ENCODE measurements around the gene GYPA.
"Not testable (repeated sequence)": the region's sequence is repeated elsewhere in the genome, so short reads cannot be mapped to it uniquely, and the experiment has no call there.

Gene GYPA

DNA sequence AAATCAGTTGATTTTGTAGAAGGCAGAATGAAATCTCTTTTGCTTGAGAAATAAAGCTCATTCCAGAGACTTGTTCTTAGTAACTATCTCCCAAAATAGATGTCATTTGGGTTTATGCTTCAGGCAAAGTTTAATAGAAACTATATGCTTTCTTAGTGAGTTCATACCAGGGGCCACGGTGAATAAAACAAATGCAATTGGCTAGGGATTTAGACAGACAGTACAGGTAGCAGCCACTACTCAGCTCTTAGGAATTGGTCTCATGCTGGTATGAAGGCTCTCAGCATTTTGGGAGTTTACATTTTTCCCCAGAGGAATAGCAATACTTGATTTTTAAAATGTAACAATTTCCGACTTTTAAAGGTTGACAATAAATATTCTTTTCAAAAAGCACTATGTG lies 27.0 kb downstream of the GYPA start:
- TF ChIP-seq, protein P1, sequence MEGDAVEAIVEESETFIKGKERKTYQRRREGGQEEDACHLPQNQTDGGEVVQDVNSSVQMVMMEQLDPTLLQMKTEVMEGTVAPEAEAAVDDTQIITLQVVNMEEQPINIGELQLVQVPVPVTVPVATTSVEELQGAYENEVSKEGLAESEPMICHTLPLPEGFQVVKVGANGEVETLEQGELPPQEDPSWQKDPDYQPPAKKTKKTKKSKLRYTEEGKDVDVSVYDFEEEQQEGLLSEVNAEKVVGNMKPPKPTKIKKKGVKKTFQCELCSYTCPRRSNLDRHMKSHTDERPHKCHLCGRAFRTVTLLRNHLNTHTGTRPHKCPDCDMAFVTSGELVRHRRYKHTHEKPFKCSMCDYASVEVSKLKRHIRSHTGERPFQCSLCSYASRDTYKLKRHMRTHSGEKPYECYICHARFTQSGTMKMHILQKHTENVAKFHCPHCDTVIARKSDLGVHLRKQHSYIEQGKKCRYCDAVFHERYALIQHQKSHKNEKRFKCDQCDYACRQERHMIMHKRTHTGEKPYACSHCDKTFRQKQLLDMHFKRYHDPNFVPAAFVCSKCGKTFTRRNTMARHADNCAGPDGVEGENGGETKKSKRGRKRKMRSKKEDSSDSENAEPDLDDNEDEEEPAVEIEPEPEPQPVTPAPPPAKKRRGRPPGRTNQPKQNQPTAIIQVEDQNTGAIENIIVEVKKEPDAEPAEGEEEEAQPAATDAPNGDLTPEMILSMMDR (IDR thresholded peaks at IDR 0.05; ENCODE audit: borderline replicate concordance, insufficient read depth, low read depth, low read length): no peak

DNA sequence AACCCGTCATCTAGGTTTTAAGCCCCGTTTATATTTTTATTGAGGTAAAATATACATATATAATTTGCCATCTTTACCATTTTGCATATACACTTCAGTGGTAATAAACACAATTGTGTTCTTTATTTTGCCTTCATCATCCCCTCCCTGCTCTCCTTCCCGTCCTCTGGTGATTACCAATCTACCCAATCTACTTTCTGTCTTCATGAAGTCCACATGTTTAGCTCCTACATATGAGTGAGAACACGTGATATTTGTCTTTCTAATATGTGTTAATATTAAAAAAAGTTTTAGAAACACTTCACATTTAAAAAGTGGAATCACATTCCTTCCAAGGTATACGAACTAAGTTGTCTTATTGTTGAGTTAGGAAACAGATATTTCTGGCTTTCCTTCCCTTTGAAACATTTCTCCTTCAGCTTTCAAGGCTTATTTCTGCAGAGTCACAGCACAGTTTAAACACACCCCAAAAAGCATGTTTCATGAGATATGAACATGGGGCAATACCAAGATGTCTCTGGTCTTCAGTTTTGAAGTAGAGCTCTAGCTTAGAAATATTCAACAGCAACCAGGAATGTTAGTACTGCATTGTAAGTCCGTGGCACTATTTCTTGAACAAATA lies 35.9 kb downstream of the GYPA start:
- TF ChIP-seq, protein P1 (IDR thresholded peaks at IDR 0.05; ENCODE audit: borderline replicate concordance, insufficient read depth, low read depth, low read length): no peak
- H3K4me3 ChIP-seq (ENCODE audit: low read depth, low read length): no peak overlapping the region

More for the DNA sequence above, 27.0 kb downstream of the GYPA start:
- no peak overlapping the region for H3K4me3 ChIP-seq (ENCODE audit: low read depth, low read length)

DNA sequence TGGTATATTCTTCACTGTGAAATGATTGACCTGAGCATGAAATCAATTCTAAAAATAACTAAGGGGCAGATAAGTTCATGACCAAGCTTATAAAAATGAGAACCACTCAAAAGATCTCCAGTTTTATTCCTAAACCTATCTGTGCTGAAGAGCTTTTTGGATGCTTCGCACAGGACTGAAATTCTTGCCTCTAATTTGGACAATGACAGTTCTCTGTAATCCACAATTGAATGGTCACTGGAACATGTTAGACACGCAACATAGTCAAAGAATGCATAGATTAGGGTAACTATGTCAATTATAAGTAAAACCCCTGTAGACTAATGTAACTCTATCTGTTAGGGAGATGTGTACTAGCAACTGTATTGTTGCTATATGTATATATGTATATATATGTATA lies 42.7 kb downstream of the GYPA start:
- not testable (repeated sequence) for H3K4me3 ChIP-seq (ENCODE audit: low read depth, low read length)

DNA sequence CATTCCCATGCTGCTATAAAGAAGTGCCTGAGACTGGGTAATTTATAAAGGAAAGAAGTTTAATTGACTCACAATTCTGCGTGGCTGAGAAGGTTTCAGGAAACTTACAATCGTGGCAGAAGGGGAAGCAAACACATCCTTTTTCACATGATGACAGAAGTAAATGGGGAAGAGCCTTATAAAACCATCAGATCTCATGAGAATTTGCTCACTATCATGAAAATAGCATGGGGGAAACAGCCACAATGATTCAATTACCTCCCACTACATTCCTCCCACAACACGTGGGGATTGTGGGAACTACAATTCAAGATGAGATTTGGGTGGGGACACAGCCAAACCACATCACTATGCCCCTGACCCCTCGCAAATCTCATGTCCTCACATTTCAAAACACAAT lies 46.5 kb downstream of the GYPA start:
- H3K4me3 ChIP-seq (ENCODE audit: low read depth, low read length): not testable (repeated sequence)

DNA sequence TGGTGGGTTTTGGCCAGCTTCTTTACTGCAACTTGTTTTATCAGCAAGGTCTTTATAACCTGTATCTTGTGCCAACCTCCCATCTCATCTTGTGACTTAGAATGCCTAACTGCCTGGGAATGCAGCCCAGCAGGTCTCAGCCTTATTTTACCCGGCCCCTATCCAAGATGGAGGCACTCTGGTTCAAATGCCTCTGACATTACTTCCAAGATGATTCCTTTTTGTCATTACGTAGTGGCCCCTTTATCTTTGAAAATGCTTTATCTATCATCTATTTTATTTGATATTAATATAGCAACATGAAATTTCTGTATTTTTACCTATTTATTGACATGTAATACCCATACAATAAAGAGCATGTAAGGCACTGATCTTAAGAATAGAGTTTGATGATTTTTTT lies 49.3 kb downstream of the GYPA start:
- not testable (repeated sequence) for H3K4me3 ChIP-seq (ENCODE audit: low read depth, low read length)

DNA sequence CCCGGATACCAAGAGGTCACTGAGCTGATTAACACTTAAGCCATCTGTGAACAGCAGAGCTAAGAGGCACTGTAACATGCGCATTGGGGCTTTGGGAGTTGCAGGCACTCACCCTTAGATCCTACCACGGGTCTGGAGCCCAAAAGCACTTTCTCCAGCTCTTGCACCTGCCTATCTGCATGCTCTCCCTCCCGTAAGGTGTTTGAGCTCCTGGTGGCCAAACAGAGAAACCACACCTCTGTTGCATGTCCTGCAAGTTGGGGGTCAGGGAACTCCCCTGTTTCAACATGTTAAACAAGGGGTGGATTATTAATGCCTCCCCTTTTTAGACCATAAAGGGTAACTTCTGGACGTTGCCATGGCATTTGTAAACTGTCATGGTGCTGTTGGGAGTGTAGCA lies 49.8 kb downstream of the GYPA start:
- TF ChIP-seq, protein P1 (IDR thresholded peaks at IDR 0.05; ENCODE audit: borderline replicate concordance, insufficient read depth, low read depth, low read length): 0 out of 2 replicates have a peak, but pooled peaks have one; percentile 22
- no peak overlapping the region for H3K4me3 ChIP-seq (ENCODE audit: low read depth, low read length)

DNA sequence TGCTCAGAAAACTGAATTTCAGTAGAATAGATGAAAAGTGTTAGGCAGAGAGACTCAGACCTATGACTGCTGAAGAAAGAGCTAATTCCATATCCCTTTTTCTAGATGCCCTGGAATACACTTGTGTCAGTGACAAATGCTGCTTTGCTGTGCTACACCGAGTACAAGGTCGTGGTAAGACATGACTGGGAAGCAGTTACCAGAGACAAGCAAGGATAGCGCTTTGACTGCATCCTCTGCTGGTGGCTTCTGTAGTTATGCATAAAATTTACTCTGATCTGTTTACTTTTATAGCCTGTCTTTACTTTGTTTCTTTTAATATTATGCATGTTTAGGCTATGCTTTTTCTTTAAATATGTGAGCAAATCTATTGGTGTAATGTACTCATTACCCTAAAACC lies 58.5 kb downstream of the GYPA start:
- not testable (repeated sequence) for H3K4me3 ChIP-seq (ENCODE audit: low read depth, low read length)

DNA sequence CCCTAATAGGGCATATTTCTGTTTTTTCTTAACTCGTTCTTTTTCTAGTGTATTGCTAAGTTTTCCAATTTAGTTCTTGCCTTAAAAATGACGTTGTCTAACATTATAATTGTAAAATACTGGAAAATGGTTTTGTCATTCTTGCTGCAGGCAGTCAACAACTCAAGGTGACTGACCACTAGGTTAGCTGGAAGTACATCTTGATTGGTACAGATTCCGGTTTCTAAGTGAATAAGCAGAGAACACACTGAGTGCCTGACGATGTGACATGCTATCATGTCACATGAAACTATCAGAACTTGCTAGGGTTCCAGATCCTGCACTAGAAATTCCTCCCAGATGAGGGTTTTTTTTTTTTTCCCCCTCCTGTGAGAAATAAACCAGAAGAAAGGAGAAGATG lies 60.4 kb downstream of the GYPA start:
- not testable (repeated sequence) for H3K4me3 ChIP-seq (ENCODE audit: low read depth, low read length)

DNA sequence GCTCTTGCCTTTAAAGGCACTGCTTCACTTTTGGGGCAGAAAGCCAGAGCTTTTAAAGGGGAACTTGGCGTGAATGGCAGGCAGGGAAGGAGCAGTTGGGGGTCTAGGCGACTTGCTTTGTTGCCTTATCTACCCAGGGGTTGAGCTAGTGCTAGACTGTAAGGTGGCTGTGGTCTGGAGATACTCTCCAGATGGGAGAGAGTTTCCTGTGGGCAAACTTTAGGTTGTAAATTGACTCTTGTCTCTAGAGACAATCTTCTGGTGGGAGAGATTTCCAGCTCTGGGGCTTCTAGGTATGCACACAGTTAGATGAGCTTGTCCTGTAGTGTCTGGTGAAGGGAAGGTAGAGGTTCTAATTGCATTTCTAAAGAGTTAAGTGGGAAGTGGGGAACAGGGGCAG lies 61.8 kb downstream of the GYPA start:
- H3K4me3 ChIP-seq (ENCODE audit: low read depth, low read length): not testable (repeated sequence)

DNA sequence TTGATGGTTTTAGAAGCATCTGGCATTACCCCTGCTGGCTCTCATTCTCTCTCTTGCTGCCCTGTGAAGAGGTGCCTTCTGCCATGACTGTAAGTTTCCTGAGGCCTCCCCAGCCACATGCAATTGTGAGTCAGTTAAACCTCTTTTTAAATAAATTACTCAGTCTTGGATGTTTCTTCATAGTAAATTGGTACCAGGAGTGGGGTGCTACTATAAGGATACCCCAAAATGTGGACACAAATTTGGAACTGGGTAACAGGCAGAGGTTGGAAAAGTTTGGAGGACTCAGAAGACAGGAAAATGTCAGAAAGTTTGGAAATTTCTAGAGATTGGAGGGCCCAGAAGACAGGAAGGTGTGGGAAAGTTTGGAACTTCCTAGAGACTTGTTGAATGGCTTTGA lies 79.0 kb downstream of the GYPA start:
- not testable (repeated sequence) for H3K4me3 ChIP-seq (ENCODE audit: low read depth, low read length)

DNA sequence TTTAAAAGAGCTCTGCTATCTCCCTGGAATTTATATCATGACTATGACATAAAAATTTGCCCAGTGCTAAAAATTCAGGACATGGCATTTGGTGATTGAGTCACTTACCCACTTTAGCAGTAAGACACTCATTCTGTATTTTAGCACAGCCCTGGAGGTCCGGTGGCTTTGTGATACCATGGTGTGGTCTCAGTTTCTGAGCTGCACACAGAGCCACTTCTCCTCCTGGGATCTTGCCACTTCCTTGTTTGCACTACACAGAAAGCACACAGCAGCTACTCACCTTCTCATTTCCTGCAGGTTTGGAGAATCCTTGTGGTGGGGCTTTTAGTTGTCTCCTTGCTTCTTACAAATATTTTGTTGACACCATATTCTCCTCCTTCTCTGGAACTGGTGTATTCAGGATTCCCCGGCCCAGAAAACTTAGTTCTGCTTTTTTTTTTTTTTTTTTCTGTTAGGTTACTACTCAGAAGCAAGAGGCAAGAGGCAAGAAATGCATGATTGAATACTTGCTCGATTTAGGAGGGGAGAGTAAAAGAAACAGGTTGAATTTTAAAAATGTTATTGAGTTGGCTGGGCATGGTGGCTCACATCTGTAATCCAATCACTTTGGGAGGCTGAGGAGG lies 80.2 kb downstream of the GYPA start:
- not testable (repeated sequence) for H3K4me3 ChIP-seq (ENCODE audit: low read depth, low read length)

All from GM12875 (cell line).